H1 (cell line): ENCODE results near the gene MAP2K1. TPM values are rescaled to one million over a fixed set of nuclear protein-coding genes. Genes with fewer than 3 reads are reported as not detected.

ENCODE experiments used
- CTCF ChIA-PET: fragments of 300-600 bp; sonication (Branson Sonifier 250); formaldehyde crosslinking; loops from one replicate; lab custom pipeline; 2021; ENCODE audit not compliant: partially characterized antibody; lab: Charles Lee
- POLR2A ChIA-PET: fragments of 300-600 bp; sonication (Branson Sonifier 250); formaldehyde crosslinking; loops from one replicate; lab custom pipeline; 2021; ENCODE audit warnings: inconsistent platforms; ENCODE audit not compliant: partially characterized antibody; lab: Charles Lee
- DNase-seq, 2 experiments: peaks; one replicate each; pipeline versions ENCODE4 v3.0.0 to v3.0.0-alpha.2; 2010 to 2022; ENCODE audit warnings: low spot score in 2 of 2, low read depth in 1 of 2, mixed read lengths in 1 of 2
- FAIRE-seq: peaks from 2 replicates; lab custom pipeline; 2011; peaks lifted over from hg19 to GRCh38; lab: Jason Lieb, UNC
- H2AFZ ChIP-seq: 2 replicates; pipeline ENCODE4 v1.8.1; 2012; ENCODE audit warnings: low read length, inconsistent platforms
- H2AK5ac ChIP-seq: 2 replicates; pipeline ENCODE4 v1.6.1; 2013; ENCODE audit warnings: low read depth, low read length
- H2BK120ac ChIP-seq: replicated peaks from 2 replicates; pipeline ENCODE3; 2013; ENCODE audit warnings: low read depth, low read length, inconsistent platforms
- H2BK12ac ChIP-seq: 2 replicates; pipeline ENCODE4 v1.6.1; 2013; ENCODE audit warnings: low read depth, low read length
- H2BK15ac ChIP-seq: 2 replicates; pipeline ENCODE4 v1.6.1; 2013; ENCODE audit warnings: low read length
- H2BK20ac ChIP-seq: 2 replicates; pipeline ENCODE4 v1.6.1; 2013; ENCODE audit warnings: low read length
- H2BK5ac ChIP-seq: 2 replicates; pipeline ENCODE4 v1.6.1; 2013; ENCODE audit warnings: low read depth, low read length
- H3K14ac ChIP-seq: 2 replicates; pipeline ENCODE4 v1.6.1; 2013; ENCODE audit warnings: inconsistent platforms; ENCODE audit not compliant: insufficient read length
- H3K18ac ChIP-seq: 2 replicates; pipeline ENCODE4 v1.6.1; 2013; ENCODE audit warnings: low read length; ENCODE audit errors: extremely low read depth
- H3K23ac ChIP-seq: 2 replicates; pipeline ENCODE4 v1.6.1; 2013; ENCODE audit warnings: inconsistent platforms; ENCODE audit not compliant: insufficient read length
- H3K23me2 ChIP-seq: 2 replicates; pipeline ENCODE4 v1.6.1; 2013; ENCODE audit warnings: low read depth, low read length
- H3K27ac ChIP-seq: 2 replicates; pipeline ENCODE4 v1.6.1; 2011; ENCODE audit warnings: low read depth, low read length, inconsistent platforms
- H3K27me3 ChIP-seq, 4 experiments: replicated peaks in 1 of 4; 1 replicate in 1 of 4; 2 replicates in 3 of 4; pipeline versions ENCODE4 v1.6.1 to v1.8.1; 2011 to 2013; ENCODE audit warnings: low read length in 3 of 4, mild to moderate bottlenecking in 3 of 4, inconsistent platforms in 2 of 4, mixed read lengths in 2 of 4, moderate library complexity in 1 of 4; ENCODE audit not compliant: control insufficient read depth in 3 of 4, insufficient read depth in 3 of 4; ENCODE audit errors: extremely low read depth in 1 of 4
- H3K36me3 ChIP-seq, 4 experiments: 2 replicates each; pipeline versions ENCODE4 v1.6.1 to v1.8.1; 2011 to 2013; ENCODE audit warnings: mild to moderate bottlenecking in 4 of 4, low read length in 3 of 4, moderate library complexity in 2 of 4, control low read depth in 1 of 4, inconsistent platforms in 1 of 4; ENCODE audit not compliant: insufficient read depth in 4 of 4, control insufficient read depth in 2 of 4
- H3K4ac ChIP-seq: replicated peaks from 2 replicates; pipeline ENCODE3; 2013; ENCODE audit warnings: low read length, low read depth, mixed read lengths, inconsistent platforms; ENCODE audit not compliant: insufficient read length
- H3K4me1 ChIP-seq, 4 experiments: replicated peaks in 1 of 4; 1 replicate in 1 of 4; 2 replicates in 3 of 4; pipeline versions ENCODE4 v1.6.1 to v1.8.1; 2011 to 2013; ENCODE audit warnings: low read length in 3 of 4, inconsistent platforms in 2 of 4, mixed read lengths in 1 of 4; ENCODE audit not compliant: insufficient read depth in 4 of 4, control insufficient read depth in 3 of 4
- H3K4me2 ChIP-seq, 2 experiments: 2 replicates each; pipeline versions ENCODE4 v1.6.1 to v1.8.1; 2011 to 2013; ENCODE audit warnings: low read depth in 2 of 2, low read length in 2 of 2, control low read depth in 1 of 2, inconsistent platforms in 1 of 2, mild to moderate bottlenecking in 1 of 2; ENCODE audit not compliant: insufficient read depth in 1 of 2
- H3K4me3 ChIP-seq, 4 experiments: fragments of 200-600, 300-600 bp in 1 of 4; sonication (generic), shearing (Covaris generic), sonication (Bioruptor Twin) in 1 of 4; 2 replicates each; pipeline versions ENCODE4 v1.5.1 to v1.8.1; 2011 to 2016; ENCODE audit warnings: low read length in 4 of 4, low read depth in 3 of 4, control low read depth in 2 of 4, inconsistent platforms in 2 of 4, mild to moderate bottlenecking in 2 of 4, mixed read lengths in 1 of 4, moderate library complexity in 1 of 4; ENCODE audit not compliant: insufficient read depth in 2 of 4; ENCODE audit errors: extremely low read depth in 1 of 4
- H3K56ac ChIP-seq: replicated peaks from 2 replicates; pipeline ENCODE3; 2013; ENCODE audit warnings: low read depth, mild to moderate bottlenecking, mixed read lengths, low read length, inconsistent platforms; ENCODE audit not compliant: insufficient read length
- H3K79me1 ChIP-seq: 2 replicates; pipeline ENCODE4 v1.6.1; 2013; ENCODE audit warnings: low read depth, low read length, control low read depth
- H3K79me2 ChIP-seq, 2 experiments: 2 replicates each; pipeline versions ENCODE4 v1.6.1 to v1.8.1; 2012 to 2013; ENCODE audit warnings: low read length in 2 of 2, mild to moderate bottlenecking in 2 of 2, inconsistent platforms in 1 of 2; ENCODE audit not compliant: insufficient read depth in 2 of 2, control insufficient read depth in 1 of 2
- H3K9ac ChIP-seq, 4 experiments: replicated peaks in 1 of 4; 1 replicate in 1 of 4; 2 replicates in 3 of 4; pipeline versions ENCODE4 v1.6.1 to v1.8.1; 2011 to 2013; ENCODE audit warnings: low read depth in 3 of 4, low read length in 3 of 4, control low read depth in 2 of 4, mild to moderate bottlenecking in 2 of 4, moderate library complexity in 2 of 4, inconsistent platforms in 1 of 4; ENCODE audit errors: extremely low read depth in 1 of 4
- H3K9me3 ChIP-seq, 2 experiments: 2 replicates each; pipeline versions ENCODE4 v1.6.1 to v1.8.1; 2012 to 2013; ENCODE audit warnings: mild to moderate bottlenecking in 2 of 2, moderate library complexity in 2 of 2, control low read depth in 1 of 2, inconsistent platforms in 1 of 2, low read depth in 1 of 2, low read length in 1 of 2, mixed read lengths in 1 of 2; ENCODE audit not compliant: insufficient read depth in 2 of 2
- H4K20me1 ChIP-seq, 2 experiments: replicated peaks in 1 of 2; 2 replicates each; pipeline versions ENCODE3 to v1.8.1; 2011 to 2013; ENCODE audit warnings: inconsistent platforms in 2 of 2, low read length in 2 of 2, mild to moderate bottlenecking in 1 of 2; ENCODE audit not compliant: insufficient read depth in 2 of 2, control insufficient read depth in 1 of 2
- H4K5ac ChIP-seq: 2 replicates; pipeline ENCODE4 v1.6.1; 2013; ENCODE audit warnings: low read length, low read depth, mixed read lengths, inconsistent platforms; ENCODE audit not compliant: insufficient read length
- H4K8ac ChIP-seq: 2 replicates; pipeline ENCODE4 v1.8.0; 2013; ENCODE audit warnings: mild to moderate bottlenecking, moderate library complexity, low read length, inconsistent platforms; ENCODE audit not compliant: insufficient read depth; ENCODE audit errors: extremely low read depth
- H4K91ac ChIP-seq: replicated peaks from 2 replicates; pipeline ENCODE3; 2013; ENCODE audit warnings: low read length, mixed read lengths, inconsistent platforms; ENCODE audit not compliant: insufficient read length
- CHD2 ChIP-seq: IDR thresholded peaks from 2 replicates; pipeline ENCODE4 v1.6.1; 2012; ENCODE audit warnings: low read length, improper control_type of control experiment
- MAFK ChIP-seq: IDR thresholded peaks from 2 replicates; pipeline ENCODE4 v1.6.1; 2012; ENCODE audit warnings: low read depth, mild to moderate bottlenecking, improper control_type of control experiment, low read length
- POLR2AphosphoS5 ChIP-seq: IDR thresholded peaks from 2 replicates; pipeline ENCODE4 v1.6.1; 2011; ENCODE audit warnings: low read depth, low read length
- POU5F1 ChIP-seq: IDR thresholded peaks from 2 replicates; pipeline ENCODE4 v1.6.1; 2011; ENCODE audit warnings: low read depth, mild to moderate bottlenecking, low read length, moderate library complexity
- RFX5 ChIP-seq: IDR thresholded peaks from 2 replicates; pipeline ENCODE4 v1.6.1; 2011; ENCODE audit warnings: low read depth, low read length, improper control_type of control experiment, borderline replicate concordance
- SP4 ChIP-seq: IDR thresholded peaks from 2 replicates; pipeline ENCODE4 v1.6.1; 2012; ENCODE audit warnings: low read length, inconsistent platforms
- TCF12 ChIP-seq: IDR thresholded peaks from 2 replicates; pipeline ENCODE4 v1.6.1; 2011; ENCODE audit warnings: low read depth, mild to moderate bottlenecking, low read length
- TEAD4 ChIP-seq: IDR thresholded peaks from 2 replicates; pipeline ENCODE4 v1.6.1; 2012; ENCODE audit warnings: low read depth, low read length, inconsistent platforms, mixed read lengths
- polyA plus RNA-seq, 7 experiments: library from polyadenylated mRNA; depleted of rRNA in 3 of 7; stranded (reverse) in 5 of 7; unstranded in 2 of 7; fragments of >200 nt in 5 of 7; fragments of 200-250 nt in 2 of 7; gene quantifications; 1 replicate in 5 of 7; 2 replicates in 1 of 7; 4 replicates in 1 of 7; pipeline versions ENCODE4 v1.2.1 to v1.2.3, GENCODE V29; 2011 to 2013; ENCODE audit warnings: missing spikeins in 2 of 7, mixed read lengths in 2 of 7
- total RNA-seq: library from RNA; stranded (reverse); fragmentation: NEBNext Ultra II Directional; extraction: Animal tissue kit (Norgen Biotek cat#: 25700); gene quantifications from 2 replicates; pipeline ENCODE4 v1.2.1, GENCODE V29; 2021
- TF ChIP-seq, protein P1 (sequence below): IDR thresholded peaks from 2 replicates; pipeline ENCODE4 v1.6.1; 2012; ENCODE audit warnings: inconsistent platforms

Gene MAP2K1
- total and polyA plus RNA-seq, 2 of the 8 experiments (the other 6 are each of a cell fraction or from before 2014, with no cell fraction given) = 54.7 to 78.2 TPM

DNA sequence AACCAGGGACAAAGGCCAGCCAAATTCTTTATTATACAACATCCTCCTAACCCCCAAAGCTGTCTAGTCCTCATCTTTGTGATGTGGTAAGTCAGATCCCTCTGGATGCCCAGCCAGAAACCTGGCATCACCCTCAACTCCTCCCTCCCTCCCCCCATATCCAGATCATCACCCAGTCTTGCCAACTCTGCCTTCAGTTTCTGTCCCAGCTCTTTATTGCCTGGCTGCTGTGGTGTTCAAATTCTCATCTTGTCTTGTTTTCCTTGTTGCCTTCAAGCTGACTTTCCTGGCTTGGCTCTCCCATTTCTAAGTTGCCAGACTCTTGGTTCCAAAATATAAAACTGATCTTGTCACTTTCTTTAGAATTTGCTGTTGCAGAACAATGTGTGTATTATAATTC is 28.6 kb downstream of the MAP2K1 start:
- Histone ChIP-seq H3K79me1 (peaks cover 10% of the 10 kb centered on the region), H2BK5ac (no peak overlapping the region), H3K27ac (no peak overlapping the region), H3K4ac (no peak overlapping the region), H2BK20ac (no peak overlapping the region), H2AK5ac (no peak overlapping the region), H3K4me1 (peaks cover 2 to 19% (median 11%) of the 10 kb centered on the region in 4 experiments; a peak in 4 of 7 replicates), H3K23ac (no peak overlapping the region), H3K27me3 (no peaks in the 10 kb centered on the region), H3K9ac (no peak overlapping the region; a peak in 1 of 7 replicates), H3K4me3 (no peak overlapping the region), H2BK15ac (no peak overlapping the region), H3K9me3 (peaks cover 10 to 18% of the 10 kb centered on the region in 2 experiments), H4K20me1 (peaks cover 5 to 8% of the 10 kb centered on the region in 2 experiments), H3K18ac (no peak overlapping the region), H3K56ac (no peak overlapping the region), H4K8ac (no peak overlapping the region), H3K4me2 (no peak overlapping the region), H2AFZ (no peak overlapping the region), H3K23me2 (no peaks in the 10 kb centered on the region), H2BK120ac (no peak overlapping the region), H2BK12ac (no peak overlapping the region), H3K36me3 (peaks cover 0 to 12% (median 0%) of the 10 kb centered on the region in 4 experiments; a peak in 3 of 8 replicates), H4K91ac (no peak overlapping the region), H4K5ac (no peak overlapping the region), H3K79me2 (peaks cover 17 to 95% of the 10 kb centered on the region in 2 experiments), H3K14ac (no peak overlapping the region)
- TF ChIP-seq RFX5 (no peak), TEAD4 (no peak), SP4 (no peak), TCF12 (no peak), POLR2AphosphoS5 (no peak), MAFK (no peak), CHD2 (no peak), POU5F1 (no peak)
- TF ChIP-seq, protein P1, sequence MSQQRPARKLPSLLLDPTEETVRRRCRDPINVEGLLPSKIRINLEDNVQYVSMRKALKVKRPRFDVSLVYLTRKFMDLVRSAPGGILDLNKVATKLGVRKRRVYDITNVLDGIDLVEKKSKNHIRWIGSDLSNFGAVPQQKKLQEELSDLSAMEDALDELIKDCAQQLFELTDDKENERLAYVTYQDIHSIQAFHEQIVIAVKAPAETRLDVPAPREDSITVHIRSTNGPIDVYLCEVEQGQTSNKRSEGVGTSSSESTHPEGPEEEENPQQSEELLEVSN = no peak
- no peak for DNase-seq
- no peak for FAIRE-seq
- ChIA-PET POLR2A (interaction anchor here (1.5 to 3.7 kb wide), 4 partner anchors 9 to 88 kb away, joined by 3 to 20 read pairs (median 6); partner anchors contain the start of gene SNAPC5), CTCF (interaction anchor here (0.5 to 2.8 kb wide), 6 partner anchors 9 to 91 kb away, joined by 3 to 18 read pairs (median 4); no protein-coding TSS in a partner anchor)
